ENCODE data around the gene NOD2. TPM values are rescaled to one million over a fixed set of nuclear protein-coding genes. Genes with fewer than 3 reads are reported as not detected.
A peak's percentile ranks its signal among the peaks of the same experiment; 100 is the strongest.

NOD2 gene
- total RNA-seq, 1 donor from 2014 or later: 2.9 TPM

GRCh38 chr16:50683689-50684374 lies 9.6 kb upstream of the NOD2 start:
- POLR2A ChIA-PET: interaction anchor here (0.8 to 4.0 kb wide), 11 partner anchors 9 to 410 kb away, joined by 3 to 34 read pairs (median 5); partner anchors contain the start of genes CYLD and NOD2
- TF ChIP-seq CTCF (IDR thresholded peaks at IDR 0.05): no peak
- CTCF ChIA-PET: interaction anchor here (1.0 kb wide), 1 partner anchor 18 kb away, joined by 5 read pairs; no protein-coding TSS in a partner anchor
- Mint-ChIP-seq H3K9me3 (no peaks in the 10 kb centered on the region), H3K4me3 (peak overlapping the region; percentile 75), H3K36me3 (ENCODE audit: low read depth) (peaks cover 8% of the 10 kb centered on the region), H3K4me1 (peaks cover 72% of the 10 kb centered on the region), H3K27me3 (no peaks in the 10 kb centered on the region), H3K27ac (peak overlapping the region; percentile 87)
- peak; percentile 65 for ATAC-seq (ENCODE audit: low read depth)
- intact Hi-C loops (cut with micrococcal nuclease): loop anchor here (1.0 to 5.0 kb wide), 5 partner anchors 14 to 532 kb away; partner anchors contain the start of genes NKD1 and TENT4B
- peak; percentile 62 for DNase-seq

GRCh38 chr16:50684823-50685461 lies 8.5 kb upstream of the NOD2 start:
- CTCF ChIA-PET: interaction anchor here (0.9 kb wide), 1 partner anchor 19 kb away, joined by 3 read pairs; no protein-coding TSS in a partner anchor
- no peaks in the 10 kb centered on the region for H3K27me3 Mint-ChIP-seq
- peak overlapping the region; percentile 87 for H3K27ac Mint-ChIP-seq
- intact Hi-C loops (cut with micrococcal nuclease): loop anchor here (1.0 to 5.0 kb wide), 5 partner anchors 13 to 533 kb away; partner anchors contain the start of genes NKD1 and TENT4B
- TF ChIP-seq CTCF (IDR thresholded peaks at IDR 0.05): no peak
- H3K9me3 Mint-ChIP-seq: no peaks in the 10 kb centered on the region
- peaks cover 1% of the 10 kb centered on the region for H3K36me3 Mint-ChIP-seq (ENCODE audit: low read depth)
- H3K4me1 Mint-ChIP-seq: peaks cover 62% of the 10 kb centered on the region
- POLR2A ChIA-PET: interaction anchor here (0.6 to 4.0 kb wide), 9 partner anchors 10 to 411 kb away, joined by 3 to 34 read pairs (median 4); partner anchors contain the start of gene CYLD
- DNase-seq (no peak), ATAC-seq (ENCODE audit: low read depth) (no peak)
- H3K4me3 Mint-ChIP-seq: peak overlapping the region; percentile 13

- no peak overlapping the region for H3K4me3 Mint-ChIP-seq
- intact Hi-C loops (cut with micrococcal nuclease): no loop called here
- ATAC-seq (ENCODE audit: low read depth): no peak
- ChIA-PET POLR2A (interaction anchor here (0.7 to 4.0 kb wide), 3 partner anchors 9 to 52 kb away, joined by 3 to 34 read pairs (median 7); no protein-coding TSS in a partner anchor), CTCF (interaction anchor here (0.9 kb wide), 1 partner anchor 20 kb away, joined by 3 read pairs; no protein-coding TSS in a partner anchor)
- DNase-seq: no peak
- H3K4me1 Mint-ChIP-seq: peaks cover 57% of the 10 kb centered on the region
- no peak for TF ChIP-seq CTCF (IDR thresholded peaks at IDR 0.05)
- H3K36me3 Mint-ChIP-seq (ENCODE audit: low read depth): peaks cover 1% of the 10 kb centered on the region
- H3K9me3 Mint-ChIP-seq: no peaks in the 10 kb centered on the region
- peak overlapping the region; percentile 87 for H3K27ac Mint-ChIP-seq
- H3K27me3 Mint-ChIP-seq: no peaks in the 10 kb centered on the region
Observed at GRCh38 chr16:50685462-50686063, 7.8 kb upstream of the NOD2 start.

- Mint-ChIP-seq H3K9me3 (no peaks in the 10 kb centered on the region), H3K4me1 (peaks cover 44% of the 10 kb centered on the region), H3K4me3 (no peak overlapping the region), H3K27ac (no peak overlapping the region), H3K27me3 (peaks cover 3% of the 10 kb centered on the region), H3K36me3 (ENCODE audit: low read depth) (no peaks in the 10 kb centered on the region)
- ATAC-seq (ENCODE audit: low read depth) (no peak), DNase-seq (no peak)
- intact Hi-C loops (cut with micrococcal nuclease): no loop called here
- POLR2A ChIA-PET: no interaction called here
- CTCF ChIA-PET: no interaction called here
- no peak for TF ChIP-seq CTCF (IDR thresholded peaks at IDR 0.05)
Observed at GRCh38 chr16:50688083-50688482, 5.3 kb upstream of the NOD2 start.
